Tibial nerve (tissue), 3 donors: ENCODE measurements around the gene TSPAN2.

Experiments
- POLR2A ChIP-seq, 2 donors: fragments of 450-650 bp; IDR thresholded peaks; one replicate each; pipeline ENCODE4 v1.6.1; 2017; ENCODE audit warnings: antibody characterized with exemption in 2 of 2, mild to moderate bottlenecking in 2 of 2, moderate library complexity in 2 of 2
- TF ChIP-seq, protein P1 (sequence below), 5 experiments: fragments of 200-600 bp in 3 of 5; fragments of 450-650 bp in 2 of 5; sonication (generic) in 3 of 5; IDR thresholded peaks; one replicate each; pipeline ENCODE4 v1.5.1; 2016 to 2019; ENCODE audit warnings: antibody characterized with exemption in 5 of 5, mild to moderate bottlenecking in 3 of 5, moderate library complexity in 2 of 5

GRCh38 chr1:115059316-115059715, 30.0 kb downstream of the TSPAN2 start:
- TF ChIP-seq, protein P1, sequence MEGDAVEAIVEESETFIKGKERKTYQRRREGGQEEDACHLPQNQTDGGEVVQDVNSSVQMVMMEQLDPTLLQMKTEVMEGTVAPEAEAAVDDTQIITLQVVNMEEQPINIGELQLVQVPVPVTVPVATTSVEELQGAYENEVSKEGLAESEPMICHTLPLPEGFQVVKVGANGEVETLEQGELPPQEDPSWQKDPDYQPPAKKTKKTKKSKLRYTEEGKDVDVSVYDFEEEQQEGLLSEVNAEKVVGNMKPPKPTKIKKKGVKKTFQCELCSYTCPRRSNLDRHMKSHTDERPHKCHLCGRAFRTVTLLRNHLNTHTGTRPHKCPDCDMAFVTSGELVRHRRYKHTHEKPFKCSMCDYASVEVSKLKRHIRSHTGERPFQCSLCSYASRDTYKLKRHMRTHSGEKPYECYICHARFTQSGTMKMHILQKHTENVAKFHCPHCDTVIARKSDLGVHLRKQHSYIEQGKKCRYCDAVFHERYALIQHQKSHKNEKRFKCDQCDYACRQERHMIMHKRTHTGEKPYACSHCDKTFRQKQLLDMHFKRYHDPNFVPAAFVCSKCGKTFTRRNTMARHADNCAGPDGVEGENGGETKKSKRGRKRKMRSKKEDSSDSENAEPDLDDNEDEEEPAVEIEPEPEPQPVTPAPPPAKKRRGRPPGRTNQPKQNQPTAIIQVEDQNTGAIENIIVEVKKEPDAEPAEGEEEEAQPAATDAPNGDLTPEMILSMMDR (IDR thresholded peaks at IDR 0.05): no peak
- TF ChIP-seq POLR2A (IDR thresholded peaks at IDR 0.05): no peak
